PFSK-1 (cell line): ENCODE data around the gene INF2.

ENCODE experiments used
- POLR2AphosphoS5 ChIP-seq: IDR thresholded peaks from 2 replicates; pipeline ENCODE4 v1.6.1; 2012; ENCODE audit warnings: low read depth, mild to moderate bottlenecking, control low read depth, low read length, moderate library complexity
- SIN3A ChIP-seq: IDR thresholded peaks from 2 replicates; pipeline ENCODE4 v1.6.1; 2012; ENCODE audit warnings: mild to moderate bottlenecking, low read length, moderate library complexity, borderline replicate concordance; ENCODE audit not compliant: insufficient read depth

DNA sequence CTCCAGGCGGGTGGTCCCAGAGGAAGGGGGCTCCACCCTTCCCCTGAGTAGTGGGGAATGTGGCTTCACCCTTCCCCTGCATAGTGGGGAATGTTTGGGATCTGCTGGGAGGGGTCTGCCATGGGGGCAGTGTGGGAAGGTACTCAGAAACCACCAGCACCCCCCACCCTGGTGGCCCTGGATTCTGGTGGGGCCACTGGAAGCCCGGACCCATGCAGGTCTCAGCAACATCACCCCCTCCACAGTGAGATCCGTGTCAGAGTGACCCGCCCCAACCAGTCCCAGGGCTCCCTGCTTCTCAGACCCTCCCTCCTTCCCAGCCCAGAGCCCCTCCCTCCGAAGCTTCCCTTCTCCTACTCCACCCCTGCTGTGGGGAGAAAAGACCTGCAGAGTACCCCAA, 30.3 kb upstream of the INF2 start:
- TF ChIP-seq POLR2AphosphoS5 (no peak), SIN3A (no peak)
